ENCODE results near the gene KIR2DL4.
"Not testable (repeated sequence)": the region's sequence is repeated elsewhere in the genome, so short reads cannot be mapped to it uniquely, and the experiment has no call there.

Gene KIR2DL4

GRCh38 chr19:54863459-54863858 lies 60.0 kb downstream of the KIR2DL4 start:
- H3K27ac ChIP-seq (ENCODE audit: low read depth, low read length, poor library complexity, severe bottlenecking); H3K27me3 ChIP-seq (ENCODE audit: insufficient read depth, low read length); H3K4me2 ChIP-seq (ENCODE audit: low read length); H3K9ac ChIP-seq (ENCODE audit: low read length); H3K36me3 ChIP-seq (ENCODE audit: insufficient read depth, low read length); H3K4me3 ChIP-seq (ENCODE audit: low read depth, low read length, poor library complexity, severe bottlenecking); H3K79me2 ChIP-seq (ENCODE audit: insufficient read depth, low read length); H4K20me1 ChIP-seq (ENCODE audit: insufficient read depth, low read length); H2AFZ ChIP-seq (ENCODE audit: low read length); H3K4me1 ChIP-seq (ENCODE audit: insufficient read depth, low read length, severe bottlenecking); H3K9me2 ChIP-seq (ENCODE audit: low read depth, low read length); H3F3A ChIP-seq (ENCODE audit: insufficient read depth, low read length); H3K9me3 ChIP-seq (ENCODE audit: low read length): not testable (repeated sequence)
